Measurements from ENCODE around the gene TNFRSF8. TPM values are rescaled to one million over a fixed set of nuclear protein-coding genes. Genes with fewer than 3 reads are reported as not detected.

The TNFRSF8 gene
- total RNA-seq, 1 donor from 2014 or later = 36.9 TPM

DNA sequence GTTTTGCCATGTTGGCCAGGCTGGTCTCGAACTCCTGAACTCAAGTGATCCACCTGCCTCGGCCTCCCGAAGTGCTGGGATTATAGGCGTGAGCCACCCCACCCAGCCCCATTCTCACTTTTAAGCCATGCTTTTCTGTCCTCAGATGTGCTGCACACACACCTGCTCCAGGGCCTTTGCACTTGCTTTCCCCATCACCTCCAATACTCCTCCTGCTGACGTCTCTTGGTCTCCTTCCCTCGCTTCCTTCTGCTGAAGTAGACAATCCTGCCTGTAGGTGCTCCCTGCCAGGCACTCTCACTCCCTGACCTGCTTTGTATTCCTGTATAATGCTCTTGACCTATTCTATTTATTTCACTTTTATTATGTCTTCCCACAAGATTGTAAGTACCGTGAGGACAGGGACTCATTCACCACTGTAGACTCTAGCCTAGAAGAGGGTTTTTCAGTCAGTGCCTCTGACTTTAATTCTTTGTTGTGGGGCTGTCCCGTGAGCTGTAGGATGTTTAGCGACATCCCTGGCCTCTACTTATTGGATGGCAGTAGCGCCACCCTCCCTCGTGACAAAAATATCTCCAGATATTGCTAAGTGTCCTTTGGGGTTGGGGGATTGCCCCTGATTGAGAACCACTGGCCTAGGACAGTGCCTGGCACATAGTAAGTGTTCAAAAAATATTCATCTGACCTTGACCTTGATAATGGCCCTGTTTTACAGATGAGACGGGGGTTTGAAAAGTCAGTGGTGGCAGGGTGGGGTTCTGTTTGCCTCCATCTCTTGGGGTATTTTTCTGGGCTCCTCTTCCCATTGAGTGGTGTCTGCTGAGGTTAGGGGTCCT is 108.3 kb downstream of the TNFRSF8 start:
- intact Hi-C loops (cut with micrococcal nuclease) = loop anchor here (2.0 to 10.0 kb wide), 2 partner anchors 21 to 263 kb away; no protein-coding TSS in a partner anchor

DNA sequence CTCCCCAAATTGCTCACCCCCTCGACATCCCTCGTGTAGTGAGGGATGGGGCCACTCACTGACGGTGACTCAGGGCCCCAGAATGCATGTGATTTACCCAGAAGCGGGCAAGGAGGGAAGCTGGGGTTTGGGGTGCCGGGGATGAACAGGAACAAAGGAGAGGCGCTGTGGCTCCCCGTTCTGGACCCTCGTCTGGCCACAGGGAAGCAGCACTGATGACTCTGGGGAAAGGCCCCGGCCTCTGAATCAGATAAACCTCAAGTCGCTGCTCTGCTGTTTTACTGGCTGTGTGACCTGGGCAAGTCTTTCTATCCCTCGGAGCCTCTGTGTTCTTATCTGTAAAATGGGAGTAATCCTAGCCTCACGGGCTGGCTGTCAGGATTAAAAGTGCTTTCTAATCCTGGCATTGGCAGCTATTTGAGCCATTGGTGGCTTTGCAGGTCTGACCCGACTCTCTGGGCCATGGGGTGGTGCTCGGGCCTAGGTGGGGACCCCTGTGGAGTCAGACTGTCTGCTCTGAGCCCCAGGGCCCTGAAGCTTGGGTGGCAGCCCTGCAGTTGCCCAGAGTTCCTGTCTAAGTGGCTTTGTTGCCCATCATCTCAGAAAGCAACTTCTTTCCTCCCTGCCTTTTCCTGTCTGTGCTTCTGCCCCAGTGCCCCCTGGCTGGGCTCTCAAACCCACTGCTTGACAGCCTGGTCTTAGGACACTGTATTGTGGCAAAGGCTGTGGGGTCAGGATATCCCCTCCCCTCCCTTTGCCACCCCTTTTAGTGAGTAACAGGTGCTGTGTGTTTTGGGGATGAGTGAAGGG is 109.1 kb downstream of the TNFRSF8 start:
- intact Hi-C loops (cut with micrococcal nuclease) = loop anchor here (2.0 to 10.0 kb wide), 2 partner anchors 21 to 263 kb away; no protein-coding TSS in a partner anchor

GRCh38 chr1:12173041-12173509 is 110.0 kb downstream of the TNFRSF8 start:
- intact Hi-C loops (cut with micrococcal nuclease) = loop anchor here (1.0 to 10.0 kb wide), 3 partner anchors 10 to 262 kb away; no protein-coding TSS in a partner anchor

DNA sequence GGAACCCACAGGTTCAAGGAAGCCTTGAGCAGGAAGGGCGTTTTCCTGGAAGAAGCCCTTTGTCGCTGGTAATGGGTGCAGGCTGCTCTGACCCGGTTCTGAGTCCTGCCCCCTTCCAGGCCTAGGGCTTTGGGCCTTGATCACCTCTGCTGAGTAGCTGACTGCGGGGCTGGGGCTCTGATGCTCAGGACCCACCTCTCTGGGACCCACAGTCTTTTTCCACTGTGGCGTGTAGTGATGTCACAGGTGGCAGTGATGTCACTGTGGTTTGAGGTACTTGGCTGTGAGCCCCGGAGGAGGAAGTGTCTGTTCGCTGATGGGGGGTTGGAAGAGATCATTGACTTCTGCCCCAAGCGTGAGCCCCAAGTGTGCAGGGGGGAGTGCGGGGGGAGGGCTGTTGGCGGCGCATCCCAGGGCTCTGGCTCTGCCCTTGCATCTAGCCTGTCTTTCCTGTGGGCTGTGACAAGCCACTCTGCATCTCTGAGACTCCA is 110.6 kb downstream of the TNFRSF8 start:
- intact Hi-C loops (cut with micrococcal nuclease) = loop anchor here (1.0 to 10.0 kb wide), 3 partner anchors 10 to 261 kb away; no protein-coding TSS in a partner anchor

DNA sequence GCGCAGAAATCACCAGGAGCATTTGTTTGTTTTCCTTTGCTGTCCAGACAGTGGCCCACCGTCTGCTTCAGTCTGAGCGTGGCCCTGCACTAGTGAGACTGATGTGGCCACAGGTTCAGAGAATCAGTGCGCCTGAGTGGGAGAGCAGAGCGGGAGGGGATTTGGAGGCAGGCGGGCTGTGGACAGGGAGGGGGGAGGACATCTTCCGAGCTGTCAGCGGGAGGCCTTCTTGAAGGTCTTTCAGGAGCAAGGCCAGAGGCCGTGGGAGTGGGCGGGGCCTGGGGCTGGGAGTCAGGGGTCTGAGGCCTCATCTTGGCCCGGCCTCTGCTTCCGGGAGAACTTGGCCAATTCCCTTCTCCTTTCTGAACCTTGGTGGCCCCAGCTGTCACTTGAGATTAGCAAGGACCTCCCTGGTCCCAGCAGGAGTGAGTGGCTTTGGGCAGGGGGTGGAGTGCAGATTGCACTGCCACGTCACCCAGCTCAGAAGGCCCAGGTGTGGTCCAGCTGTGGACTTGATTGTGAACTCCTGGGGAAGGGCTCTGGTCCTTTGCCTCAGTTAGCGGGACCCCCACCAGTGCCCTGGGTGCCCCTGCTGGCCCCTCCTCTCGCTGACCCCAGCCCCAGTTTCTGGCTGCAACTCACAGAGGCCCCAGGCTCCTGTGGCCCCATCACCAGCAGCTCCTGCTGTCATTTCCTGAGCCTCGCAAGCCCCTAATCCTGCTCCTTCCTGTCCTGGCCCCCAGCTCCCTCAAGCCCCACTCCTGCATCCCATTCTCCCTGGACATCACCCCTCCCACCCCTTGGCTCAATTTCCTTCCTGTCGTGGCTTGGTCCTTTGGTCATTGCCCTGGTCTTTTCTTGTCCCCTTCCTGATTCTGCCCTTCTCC is 112.1 kb downstream of the TNFRSF8 start:
- intact Hi-C loops (cut with micrococcal nuclease) = loop anchor here (10.0 kb wide), 1 partner anchor 260 kb away; no protein-coding TSS in a partner anchor

GRCh38 chr1:12176298-12177118 is 113.4 kb downstream of the TNFRSF8 start:
- intact Hi-C loops (cut with micrococcal nuclease) = loop anchor here (10.0 kb wide), 1 partner anchor 258 kb away; no protein-coding TSS in a partner anchor

DNA sequence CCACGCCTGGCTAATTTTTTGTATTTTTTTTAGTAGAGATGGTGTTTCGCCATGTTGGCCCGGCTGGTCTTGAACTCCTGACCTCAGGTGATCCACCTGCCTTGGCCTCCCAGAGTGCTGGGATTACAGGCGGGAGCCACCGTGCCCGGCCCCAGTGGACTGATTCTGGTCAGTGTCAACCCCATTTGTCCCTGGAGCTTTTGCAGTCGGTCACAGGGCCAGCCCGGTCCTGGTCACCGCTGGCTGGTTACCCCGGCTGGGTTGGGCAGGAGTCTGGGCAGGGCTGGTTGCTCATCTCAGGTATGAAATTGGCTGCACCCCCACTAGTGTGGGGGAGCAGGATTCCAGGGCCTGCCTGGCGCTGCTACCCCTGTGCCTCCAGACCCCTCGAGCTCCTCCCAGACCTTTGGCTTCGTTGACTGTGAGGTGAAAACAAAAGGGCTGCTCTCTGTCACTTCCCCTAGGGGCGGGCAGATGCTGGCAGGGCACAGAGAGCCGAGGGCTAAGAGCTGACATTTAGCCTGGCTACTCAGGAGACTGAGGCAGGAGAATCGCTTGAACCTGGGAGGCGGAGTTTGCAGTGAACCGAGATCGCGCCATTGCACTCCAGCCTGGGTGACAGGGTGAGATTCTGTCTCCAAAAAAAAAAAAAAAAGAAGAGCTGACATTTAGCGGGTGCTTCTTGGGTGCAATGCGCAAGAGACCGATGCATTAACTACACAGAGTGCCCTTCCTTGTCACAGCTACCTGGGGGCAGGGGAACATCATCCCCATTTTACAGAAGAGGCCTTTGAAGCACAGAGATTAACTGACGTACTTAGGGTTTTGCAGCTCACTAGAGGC is 114.3 kb downstream of the TNFRSF8 start:
- intact Hi-C loops (cut with micrococcal nuclease) = loop anchor here (10.0 kb wide), 1 partner anchor 257 kb away; no protein-coding TSS in a partner anchor

- intact Hi-C loops (cut with micrococcal nuclease) = loop anchor here (2.0 to 10.0 kb wide), 2 partner anchors 53 to 257 kb away; no protein-coding TSS in a partner anchor
These were observed 114.9 kb downstream of the TNFRSF8 start for GRCh38 chr1:12177999-12178441.

DNA sequence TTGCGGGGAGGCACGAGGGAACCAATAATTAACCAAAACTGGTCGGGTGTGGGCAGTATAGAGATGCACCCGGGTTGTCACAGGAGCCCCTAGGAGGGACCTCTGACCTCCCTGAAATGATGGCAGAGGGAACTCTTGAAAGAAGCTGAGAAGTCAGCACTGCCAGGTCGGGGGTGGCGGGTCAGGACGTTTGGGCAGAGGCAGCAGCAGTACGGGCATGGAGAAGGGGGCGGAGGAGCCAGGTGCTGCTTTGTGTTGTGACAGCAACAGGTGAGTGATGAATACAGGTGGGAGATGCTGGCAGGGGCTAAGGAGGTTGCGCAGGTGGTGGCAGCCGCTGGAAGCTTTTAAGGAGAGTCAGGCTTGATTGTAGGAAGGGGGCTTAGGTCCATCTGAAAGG is 115.4 kb downstream of the TNFRSF8 start:
- intact Hi-C loops (cut with micrococcal nuclease) = loop anchor here (2.0 to 10.0 kb wide), 2 partner anchors 54 to 256 kb away; no protein-coding TSS in a partner anchor

DNA sequence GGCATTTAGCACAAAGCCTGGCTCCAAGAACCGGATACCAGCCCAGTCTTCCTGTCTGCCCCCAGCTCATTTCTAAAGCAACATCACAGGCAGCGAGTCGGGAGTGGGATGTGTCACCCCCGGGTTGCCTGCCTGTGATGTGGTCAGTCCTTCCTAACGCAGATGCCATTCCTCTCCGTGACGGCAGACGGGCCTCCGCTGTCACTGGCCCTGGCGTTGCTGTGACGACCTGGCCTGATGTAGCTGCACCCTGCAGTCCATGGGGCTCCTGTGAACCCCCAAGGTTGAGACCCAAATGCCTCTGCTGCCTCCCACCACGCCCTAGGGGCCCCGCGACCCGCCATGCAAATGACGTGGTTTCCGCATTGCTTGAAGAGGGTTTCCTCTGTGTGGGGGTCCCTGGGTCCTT is 116.0 kb downstream of the TNFRSF8 start:
- intact Hi-C loops (cut with micrococcal nuclease) = loop anchor here (2.0 to 10.0 kb wide), 2 partner anchors 54 to 256 kb away; no protein-coding TSS in a partner anchor

DNA sequence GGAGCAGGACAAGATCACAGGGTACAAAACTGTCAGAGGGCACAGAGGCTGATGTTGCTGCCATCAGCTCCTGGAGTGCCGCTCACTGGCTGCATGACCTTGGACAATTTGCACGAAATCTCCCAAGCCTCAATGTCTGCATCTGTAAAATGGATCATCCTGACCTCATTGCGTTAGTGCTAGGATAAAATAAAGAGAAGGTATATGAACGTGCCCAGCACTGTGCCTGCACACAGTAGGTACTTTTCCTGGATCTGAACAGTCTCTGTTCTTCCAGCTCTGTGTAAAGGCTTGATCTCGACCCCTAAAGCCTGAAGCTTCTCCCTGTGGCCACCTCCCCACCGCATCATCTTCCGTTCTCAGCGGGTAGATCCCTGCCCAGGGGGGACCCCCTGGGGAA is 116.6 kb downstream of the TNFRSF8 start:
- intact Hi-C loops (cut with micrococcal nuclease) = loop anchor here (2.0 to 10.0 kb wide), 2 partner anchors 55 to 255 kb away; no protein-coding TSS in a partner anchor

GRCh38 chr1:12180315-12180714 is 117.2 kb downstream of the TNFRSF8 start:
- intact Hi-C loops (cut with micrococcal nuclease) = no loop called here

- intact Hi-C loops (cut with micrococcal nuclease) = no loop called here
These were observed 117.8 kb downstream of the TNFRSF8 start for GRCh38 chr1:12180903-12181302.

DNA sequence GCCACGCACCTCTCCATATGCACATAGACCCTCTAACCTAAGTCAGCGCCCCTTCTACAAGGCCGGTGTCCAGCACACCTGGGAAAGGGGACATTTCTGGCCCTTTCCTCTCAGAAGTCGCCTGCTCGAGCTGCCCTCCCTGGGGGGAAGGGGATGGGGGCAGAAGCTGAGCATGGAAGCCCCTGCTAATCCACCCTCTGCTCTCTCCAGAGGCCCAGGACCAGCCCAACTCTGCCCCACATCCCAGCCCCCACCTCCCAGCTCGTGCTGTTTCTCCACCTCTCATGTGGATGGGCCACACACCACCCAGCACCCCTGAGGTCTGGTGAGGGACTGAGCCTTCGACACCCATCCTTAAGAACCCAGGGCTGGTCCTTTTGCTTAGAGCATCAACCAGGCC is 118.5 kb downstream of the TNFRSF8 start:
- intact Hi-C loops (cut with micrococcal nuclease) = no loop called here

GRCh38 chr1:12182410-12182984 is 119.4 kb downstream of the TNFRSF8 start:
- intact Hi-C loops (cut with micrococcal nuclease) = no loop called here

- intact Hi-C loops (cut with micrococcal nuclease) = no loop called here
These were observed 120.1 kb downstream of the TNFRSF8 start for GRCh38 chr1:12183095-12183794.

DNA sequence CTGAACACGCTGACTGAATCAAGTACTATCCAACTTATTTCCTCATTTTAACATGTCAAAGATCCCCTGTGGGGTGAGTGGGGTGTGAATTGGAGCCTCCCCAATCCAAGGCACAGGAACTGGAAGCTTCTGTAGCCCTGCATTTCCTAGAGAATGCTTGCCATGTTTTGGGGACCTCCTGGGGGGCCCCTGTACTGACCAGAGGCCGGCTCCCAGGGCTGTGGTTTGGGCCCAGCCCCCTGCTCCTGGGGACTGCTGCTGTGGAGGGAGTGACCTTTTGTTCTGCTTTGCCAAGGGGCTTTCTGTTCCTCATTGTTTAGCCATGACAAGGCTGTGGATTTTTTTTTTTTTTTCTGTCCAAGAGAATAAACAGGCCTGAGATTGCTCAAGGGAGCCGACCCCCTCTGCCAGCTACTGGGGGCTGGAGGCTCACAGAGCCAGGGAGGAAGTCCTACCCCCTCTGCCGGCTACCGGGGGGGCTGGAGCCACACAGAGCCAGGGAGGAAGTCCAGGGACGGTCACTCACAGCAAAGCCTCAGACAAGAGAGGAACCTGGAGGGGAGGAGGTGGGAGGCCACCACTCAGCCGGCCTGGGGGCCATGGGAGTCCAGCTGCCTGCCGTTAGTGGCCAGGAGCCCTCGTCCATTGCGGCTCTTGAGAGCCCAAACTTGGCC is 121.0 kb downstream of the TNFRSF8 start:
- intact Hi-C loops (cut with micrococcal nuclease) = no loop called here

All from T-helper 2 cell treated with Interferon-gamma antibody and Interleukin-4, amounts not matched to agents 100 ng/mL and 5 ng/mL, for 36 hours (primary cell).